HG02571 (cell line): ENCODE results near the gene EXD3.

ENCODE experiments used
- ATAC-seq: cut with Tn5 transposase; IDR thresholded peaks from one replicate; pipeline ENCODE4 v1.9.1; 2021; ENCODE audit warnings: mild to moderate bottlenecking, moderate library complexity; ENCODE audit not compliant: unreplicated experiment

The EXD3 gene

GRCh38 chr9:137369061-137369787 lies 53.7 kb downstream of the EXD3 start:
- no peak for ATAC-seq

GRCh38 chr9:137368431-137369035 lies 54.4 kb downstream of the EXD3 start:
- no peak for ATAC-seq

GRCh38 chr9:137367506-137368430 lies 55.2 kb downstream of the EXD3 start:
- no peak for ATAC-seq

GRCh38 chr9:137366891-137367381 lies 56.0 kb downstream of the EXD3 start:
- no peak for ATAC-seq

GRCh38 chr9:137366445-137366810 lies 56.5 kb downstream of the EXD3 start:
- ATAC-seq, result no peak

- ATAC-seq, result no peak
Measured at GRCh38 chr9:137365552-137366444, 57.2 kb downstream of the EXD3 start.

GRCh38 chr9:137365056-137365455 lies 57.9 kb downstream of the EXD3 start:
- ATAC-seq, result no peak

GRCh38 chr9:137359850-137360249 lies 63.1 kb downstream of the EXD3 start:
- ATAC-seq, result no peak

GRCh38 chr9:137358126-137358525 lies 64.8 kb downstream of the EXD3 start:
- ATAC-seq, result no peak

GRCh38 chr9:137357166-137357565 lies 65.8 kb downstream of the EXD3 start:
- no peak for ATAC-seq

- ATAC-seq, result no peak
Measured at GRCh38 chr9:137355761-137356365, 67.1 kb downstream of the EXD3 start.

GRCh38 chr9:137354845-137355760 lies 67.9 kb downstream of the EXD3 start:
- ATAC-seq, result no peak

GRCh38 chr9:137354153-137354844 lies 68.7 kb downstream of the EXD3 start:
- no peak for ATAC-seq

- ATAC-seq, result no peak
Measured at GRCh38 chr9:137353223-137354152, 69.5 kb downstream of the EXD3 start.

GRCh38 chr9:137352511-137353222 lies 70.3 kb downstream of the EXD3 start:
- ATAC-seq, result no peak

- ATAC-seq, result no peak
Measured at GRCh38 chr9:137351781-137352501, 71.0 kb downstream of the EXD3 start.
